HG03469 (cell line): Measurements from ENCODE around the gene KCNMA1.
"Not testable (repeated sequence)": the region's sequence is repeated elsewhere in the genome, so short reads cannot be mapped to it uniquely, and the experiment has no call there.

Source experiments
- ATAC-seq: cut with Tn5 transposase; IDR thresholded peaks from one replicate; pipeline ENCODE4 v1.9.1; 2021; ENCODE audit warnings: mild to moderate bottlenecking, moderate library complexity, moderate number of reproducible peaks; ENCODE audit not compliant: unreplicated experiment

KCNMA1 gene

GRCh38 chr10:77588886-77589285, 48.7 kb downstream of the KCNMA1 start:
- ATAC-seq, result no peak

- no peak for ATAC-seq
These were observed 50.2 kb downstream of the KCNMA1 start for GRCh38 chr10:77587416-77587790.

DNA sequence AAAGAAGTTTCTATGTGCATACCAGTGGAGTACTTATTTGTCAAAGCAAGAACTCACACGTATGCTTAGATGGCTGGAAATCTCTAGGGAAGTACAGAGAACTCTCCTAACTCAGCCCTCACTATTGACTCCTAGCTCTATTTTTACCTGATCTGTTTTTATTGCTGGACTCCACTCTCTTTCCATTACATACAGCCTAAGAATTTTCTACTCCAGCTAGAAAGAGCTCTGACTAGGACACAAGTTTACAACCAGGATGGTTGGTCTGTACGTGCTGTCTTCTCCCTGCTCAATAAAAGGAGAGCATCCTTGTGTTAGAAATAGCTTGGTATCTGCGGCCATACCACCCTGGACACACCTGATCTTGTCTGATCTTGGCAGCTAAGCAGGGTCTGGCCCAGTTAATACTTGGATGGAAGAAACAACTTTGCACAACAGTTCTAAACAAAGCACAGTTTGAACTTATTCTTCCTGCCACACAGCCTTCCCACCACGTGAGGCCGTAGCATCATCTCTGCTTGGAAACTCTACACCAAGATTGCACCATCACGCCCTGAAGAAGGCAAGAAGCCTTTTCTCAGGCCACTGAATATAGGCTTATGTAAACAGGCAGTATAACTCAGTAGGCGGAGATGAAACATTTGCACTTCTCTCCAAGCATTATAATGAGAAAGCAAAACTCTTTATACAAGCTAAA, 50.7 kb downstream of the KCNMA1 start:
- no peak for ATAC-seq

- no peak for ATAC-seq
These were observed 52.7 kb downstream of the KCNMA1 start for GRCh38 chr10:77584938-77585337.

- ATAC-seq, result no peak
These were observed 54.1 kb downstream of the KCNMA1 start for GRCh38 chr10:77583527-77583926.

GRCh38 chr10:77582710-77583115, 54.9 kb downstream of the KCNMA1 start:
- no peak for ATAC-seq

GRCh38 chr10:77581738-77582137, 55.9 kb downstream of the KCNMA1 start:
- ATAC-seq, result no peak

GRCh38 chr10:77580482-77580881, 57.1 kb downstream of the KCNMA1 start:
- ATAC-seq, result no peak

GRCh38 chr10:77578583-77579227, 58.9 kb downstream of the KCNMA1 start:
- no peak for ATAC-seq

- ATAC-seq, result no peak
These were observed 59.9 kb downstream of the KCNMA1 start for GRCh38 chr10:77577666-77578229.

GRCh38 chr10:77576444-77577032, 61.1 kb downstream of the KCNMA1 start:
- no peak for ATAC-seq

DNA sequence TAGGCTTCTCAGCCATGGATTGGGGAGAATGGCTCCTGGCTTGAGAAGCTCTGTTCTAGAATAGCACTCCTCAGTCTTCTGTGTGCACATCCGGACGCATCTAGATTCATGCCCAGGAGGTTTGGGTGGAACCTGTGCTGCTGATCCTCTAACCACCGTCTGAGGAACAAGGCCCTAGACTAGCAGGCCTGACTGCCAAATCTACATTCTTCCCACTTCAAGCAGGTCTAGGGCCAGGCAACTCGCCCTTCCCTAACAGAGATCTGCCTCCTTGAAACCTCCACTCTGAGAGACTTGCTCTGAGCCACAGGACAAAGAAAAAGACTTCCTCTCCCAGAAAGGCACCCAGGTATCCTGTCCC, 61.6 kb downstream of the KCNMA1 start:
- ATAC-seq, result no peak

DNA sequence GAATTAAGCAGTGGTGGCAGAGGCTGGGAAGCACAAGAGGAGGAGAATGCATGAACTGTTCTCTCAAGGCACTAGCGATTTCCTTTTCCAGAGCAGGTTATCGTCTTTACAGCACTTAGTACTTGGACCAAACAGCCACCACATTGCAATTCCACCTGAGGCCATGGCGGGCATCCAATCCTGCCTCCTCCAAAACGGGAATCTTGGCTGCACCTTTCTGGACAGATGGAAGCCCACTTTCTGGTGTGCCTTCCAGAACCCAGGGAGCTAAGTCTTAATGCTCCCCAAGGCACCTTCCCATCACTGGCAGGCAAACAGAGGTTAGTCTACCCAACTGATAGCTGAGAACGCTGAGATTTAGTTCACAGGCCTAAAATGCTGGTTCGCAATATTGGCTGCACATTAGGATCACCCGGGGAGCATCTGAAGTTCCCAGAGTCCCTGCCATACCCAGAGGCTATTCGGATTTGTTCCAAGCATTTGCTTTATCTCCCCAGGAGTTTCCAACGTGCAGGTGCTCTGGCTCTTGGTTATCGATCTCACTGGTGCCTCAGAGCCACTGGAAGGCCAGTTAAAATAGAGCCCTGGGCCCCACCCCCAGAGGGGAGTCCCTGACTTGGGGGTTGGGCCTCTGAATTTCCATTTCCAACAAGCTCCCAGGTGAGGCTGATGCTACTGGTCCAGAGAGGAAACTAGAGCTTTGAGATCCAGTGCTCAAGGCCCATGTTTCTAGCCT, 62.2 kb downstream of the KCNMA1 start:
- ATAC-seq, result no peak

GRCh38 chr10:77574438-77574837, 63.2 kb downstream of the KCNMA1 start:
- no peak for ATAC-seq

GRCh38 chr10:77572520-77572919, 65.1 kb downstream of the KCNMA1 start:
- not testable (repeated sequence) for ATAC-seq

- ATAC-seq, result no peak
These were observed 66.1 kb downstream of the KCNMA1 start for GRCh38 chr10:77571490-77571889.

DNA sequence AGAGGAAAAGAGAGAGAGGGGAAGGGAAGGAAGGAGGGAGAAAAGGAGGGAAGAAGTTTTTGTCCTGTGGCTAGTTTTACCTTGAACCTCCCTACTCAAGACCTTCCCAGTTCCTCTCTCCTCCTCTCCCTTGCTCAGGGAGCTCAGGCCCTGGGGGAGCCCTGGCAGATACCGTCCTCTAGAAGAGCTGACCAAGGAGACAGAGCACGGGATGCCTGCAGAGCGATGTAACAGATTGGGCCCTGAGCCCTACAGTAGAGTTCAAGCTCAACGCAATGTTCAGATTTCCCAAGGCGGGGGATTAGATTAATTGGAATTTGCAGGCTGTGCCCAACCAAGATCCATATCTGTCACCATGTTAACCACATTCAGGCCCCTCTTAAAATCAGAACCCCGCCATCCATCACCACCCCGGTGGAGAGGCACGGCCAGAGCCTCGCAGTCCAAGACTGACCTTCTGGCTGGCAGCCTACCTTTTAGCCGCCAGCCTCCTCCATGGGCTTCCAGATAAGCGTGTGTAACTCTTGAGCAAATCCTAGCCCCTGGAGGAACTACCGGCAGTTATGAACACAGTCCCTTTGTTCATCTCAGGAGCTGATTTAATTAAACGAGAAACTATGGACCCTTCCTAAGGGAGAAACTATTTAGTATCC, 70.6 kb downstream of the KCNMA1 start:
- ATAC-seq, result no peak

DNA sequence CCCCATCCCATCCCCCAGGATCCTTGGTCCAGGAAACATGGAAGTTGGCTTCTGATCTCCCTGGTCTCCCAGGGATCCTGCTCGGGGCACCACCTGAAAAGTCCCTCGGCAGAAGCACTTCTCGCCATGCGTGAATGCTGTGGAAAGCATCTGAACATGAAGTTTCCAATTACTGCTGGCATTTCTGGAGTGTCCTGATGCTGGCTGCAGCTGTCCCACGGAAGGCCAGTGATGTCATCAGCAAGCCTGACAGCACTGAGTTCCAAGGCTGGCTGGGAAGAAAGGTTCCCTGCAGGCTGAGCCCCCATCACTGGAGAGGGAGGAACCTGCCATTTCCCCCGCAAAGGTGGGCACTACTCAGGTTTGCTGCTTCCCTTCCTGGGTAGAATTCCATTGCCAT, 71.4 kb downstream of the KCNMA1 start:
- ATAC-seq, result no peak

GRCh38 chr10:77565590-77566023, 72.0 kb downstream of the KCNMA1 start:
- ATAC-seq, result no peak

GRCh38 chr10:77564731-77565589, 72.6 kb downstream of the KCNMA1 start:
- no peak for ATAC-seq
